ENCODE measurements around the gene RHOD. TPM values are rescaled to one million over a fixed set of nuclear protein-coding genes. Genes with fewer than 3 reads are reported as not detected.

RHOD gene
- total and polyA plus RNA-seq, 10 of the 15 experiments (the other 5 are each of a cell fraction or from before 2014, with no cell fraction given), result 0.15 to 2.6 (median 1.9) TPM; not detected in 2

GRCh38 chr11:67051180-67051893 lies 5.3 kb upstream of the RHOD start (continued):
- TF ChIP-seq NFIC (IDR thresholded peaks at IDR 0.05; ENCODE audit: low read depth, low read length) (no peak), ZNF217 (IDR thresholded peaks at IDR 0.05) (no peak)

GRCh38 chr11:67051945-67052488 lies 4.6 kb upstream of the RHOD start:
- Histone ChIP-seq H3K27me3 (replicated peaks in 1 of 2; ENCODE audit: control insufficient read depth in 2 of 2, insufficient read depth in 2 of 2, low read length in 1 of 2) (no peaks in the 10 kb centered on the region), H3K36me3 (ENCODE audit: control insufficient read depth in 2 of 2, insufficient read depth in 2 of 2, low read length in 1 of 2) (no peaks in the 10 kb centered on the region), H3K4me1 (ENCODE audit: control insufficient read depth, insufficient read depth, low read length) (peaks cover 13% of the 10 kb centered on the region), H3K4me3 (no peak overlapping the region), H3K9me3 (replicated peaks; ENCODE audit: control insufficient read depth, insufficient read depth, low read length) (no peaks in the 10 kb centered on the region), H3K79me2 (ENCODE audit: control insufficient read depth, insufficient read depth, low read length) (no peaks in the 10 kb centered on the region), H2AFZ (ENCODE audit: control insufficient read depth, low read depth, low read length) (no peak overlapping the region), H3K9ac (ENCODE audit: control insufficient read depth, insufficient read depth, low read length) (no peak overlapping the region), H4K20me1 (ENCODE audit: control insufficient read depth, insufficient read depth) (no peaks in the 10 kb centered on the region), H3K27ac (ENCODE audit: control insufficient read depth, insufficient read depth) (no peak overlapping the region), H3K4me2 (ENCODE audit: control insufficient read depth, insufficient read depth) (no peak overlapping the region)
- ATAC-seq (no peak), FAIRE-seq (no peak), DNase-seq (ENCODE audit: low read depth, low spot score) (no peak)
- TF ChIP-seq GATAD2B (conservative IDR thresholded peaks at IDR 0.05; ENCODE audit: low read depth) (no peak), SMAD1 (IDR thresholded peaks at IDR 0.05; ENCODE audit: low read depth, partially characterized antibody) (no peak)
- RAD21 ChIA-PET (ENCODE audit: unreplicated experiment), result interaction anchor here (0.8 to 0.9 kb wide), 2 partner anchors 70 to 115 kb away, joined by 3 read pairs; no protein-coding TSS in a partner anchor
- POLR2A ChIA-PET, result interaction anchor here (0.6 kb wide), 1 partner anchor 481 kb away, joined by 4 read pairs; no protein-coding TSS in a partner anchor
- CTCF ChIA-PET, result interaction anchor here (2.3 to 5.9 kb wide), 2 partner anchors 22 to 29 kb away, joined by 4 to 55 read pairs; no protein-coding TSS in a partner anchor
- SMC1A ChIA-PET (ENCODE audit: uncharacterized antibody, unreplicated experiment), result interaction anchor here (0.8 to 1.1 kb wide), 3 partner anchors 70 to 265 kb away, joined by 3 read pairs; no protein-coding TSS in a partner anchor
- in situ Hi-C loops (cut with MboI), result no loop called here
- no TSS peak for BruUV-seq (replicated peaks)
- 79% methylated on average over 4 of the region's 4 CpGs for WGBS (ENCODE audit: insufficient coverage, insufficient replicate concordance, low lambda C conversion rate, missing lambda C conversion rate)
- intact Hi-C loops (cut with micrococcal nuclease; ENCODE audit: unreplicated experiment), result no loop called here
